Prostate gland (tissue), 2 donors: ENCODE results near the gene PTPN14. TPM values are rescaled to one million over a fixed set of nuclear protein-coding genes. Genes with fewer than 3 reads are reported as not detected.

Experiments
- DNase-seq: peaks from one replicate; pipeline ENCODE4 v3.0.0-alpha.2; 2019; ENCODE audit warnings: low spot score
- H3K27ac ChIP-seq, 2 donors: fragments of 200-600 bp; sonication (generic); 2 replicates each; pipeline ENCODE4 v1.5.1; 2017 to 2019
- H3K27me3 ChIP-seq: fragments of 200-600 bp; sonication (generic); replicated peaks from 2 replicates; pipeline ENCODE4 v1.5.1; 2019; ENCODE audit not compliant: insufficient read depth
- H3K36me3 ChIP-seq, 2 donors: fragments of 200-600 bp; sonication (generic); 1 replicate in 1 of 2; 2 replicates in 1 of 2; pipeline versions ENCODE4 v1.5.1 to v1.8.1; 2017 to 2019
- H3K4me1 ChIP-seq: fragments of 200-600 bp; sonication (generic); replicated peaks from 2 replicates; pipeline ENCODE4 v1.5.1; 2019
- H3K4me3 ChIP-seq, 2 donors: fragments of 200-600 bp; sonication (generic); 2 replicates each; pipeline ENCODE4 v1.5.1; 2017 to 2019
- H3K9me3 ChIP-seq: fragments of 200-600 bp; sonication (generic); 2 replicates; pipeline ENCODE4 v1.5.1; 2017
- POLR2A ChIP-seq: fragments of 450-650 bp; IDR thresholded peaks from one replicate; pipeline ENCODE4 v1.6.1; 2016; ENCODE audit warnings: antibody characterized with exemption, mild to moderate bottlenecking
- POLR2AphosphoS5 ChIP-seq: sonication (generic); formaldehyde crosslinking; IDR thresholded peaks from one replicate; pipeline ENCODE4 v1.6.1; 2017; ENCODE audit warnings: antibody characterized with exemption
- WGBS: methylation state at CpG from one replicate; pipeline ENCODE4 v1.1.5; 2018; 5-methylcytosine and 5-hydroxymethylcytosine counted together
- intact Hi-C: fragments of 100-400 bp; cut with DNase I; formaldehyde crosslinking; loops from one replicate; pipeline ENCODE4 v1.14.2; 2022
- total RNA-seq, 2 donors: library from RNA; depleted of rRNA; stranded (reverse); fragments of >200 nt; gene quantifications; one replicate each; pipeline ENCODE4 v1.1.0, GENCODE V29; 2016
- TF ChIP-seq, protein P1 (sequence below), 4 experiments: fragments of 200-600 bp in 2 of 4; fragments of 450-650 bp in 2 of 4; sonication (generic) in 2 of 4; IDR thresholded peaks; 1 replicate in 3 of 4; 2 replicates in 1 of 4; pipeline ENCODE4 v1.5.1; 2016 to 2019; ENCODE audit warnings: antibody characterized with exemption in 4 of 4, mild to moderate bottlenecking in 2 of 4, moderate library complexity in 2 of 4

Gene PTPN14
- total RNA-seq, 2 donors from 2014 or later: 36.6 to 54.0 TPM

- no peak overlapping the region for H3K4me3 ChIP-seq
- H3K27ac ChIP-seq: no peak overlapping the region
- intact Hi-C loops: no loop called here
- 65% methylated on average over 1 of the region's 1 CpG for WGBS
- H3K27me3 ChIP-seq: no peaks in the 10 kb centered on the region
- no peaks in the 10 kb centered on the region for H3K9me3 ChIP-seq
- no peaks in the 10 kb centered on the region for H3K4me1 ChIP-seq
- TF ChIP-seq, protein P1, sequence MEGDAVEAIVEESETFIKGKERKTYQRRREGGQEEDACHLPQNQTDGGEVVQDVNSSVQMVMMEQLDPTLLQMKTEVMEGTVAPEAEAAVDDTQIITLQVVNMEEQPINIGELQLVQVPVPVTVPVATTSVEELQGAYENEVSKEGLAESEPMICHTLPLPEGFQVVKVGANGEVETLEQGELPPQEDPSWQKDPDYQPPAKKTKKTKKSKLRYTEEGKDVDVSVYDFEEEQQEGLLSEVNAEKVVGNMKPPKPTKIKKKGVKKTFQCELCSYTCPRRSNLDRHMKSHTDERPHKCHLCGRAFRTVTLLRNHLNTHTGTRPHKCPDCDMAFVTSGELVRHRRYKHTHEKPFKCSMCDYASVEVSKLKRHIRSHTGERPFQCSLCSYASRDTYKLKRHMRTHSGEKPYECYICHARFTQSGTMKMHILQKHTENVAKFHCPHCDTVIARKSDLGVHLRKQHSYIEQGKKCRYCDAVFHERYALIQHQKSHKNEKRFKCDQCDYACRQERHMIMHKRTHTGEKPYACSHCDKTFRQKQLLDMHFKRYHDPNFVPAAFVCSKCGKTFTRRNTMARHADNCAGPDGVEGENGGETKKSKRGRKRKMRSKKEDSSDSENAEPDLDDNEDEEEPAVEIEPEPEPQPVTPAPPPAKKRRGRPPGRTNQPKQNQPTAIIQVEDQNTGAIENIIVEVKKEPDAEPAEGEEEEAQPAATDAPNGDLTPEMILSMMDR (IDR thresholded peaks at IDR 0.05): no peak
- TF ChIP-seq POLR2A: no peak
- TF ChIP-seq POLR2AphosphoS5: no peak
- no peaks in the 10 kb centered on the region for H3K36me3 ChIP-seq
- no peak for DNase-seq
Observed at GRCh38 chr1:214458541-214458940, 92.9 kb downstream of the PTPN14 start.

DNA sequence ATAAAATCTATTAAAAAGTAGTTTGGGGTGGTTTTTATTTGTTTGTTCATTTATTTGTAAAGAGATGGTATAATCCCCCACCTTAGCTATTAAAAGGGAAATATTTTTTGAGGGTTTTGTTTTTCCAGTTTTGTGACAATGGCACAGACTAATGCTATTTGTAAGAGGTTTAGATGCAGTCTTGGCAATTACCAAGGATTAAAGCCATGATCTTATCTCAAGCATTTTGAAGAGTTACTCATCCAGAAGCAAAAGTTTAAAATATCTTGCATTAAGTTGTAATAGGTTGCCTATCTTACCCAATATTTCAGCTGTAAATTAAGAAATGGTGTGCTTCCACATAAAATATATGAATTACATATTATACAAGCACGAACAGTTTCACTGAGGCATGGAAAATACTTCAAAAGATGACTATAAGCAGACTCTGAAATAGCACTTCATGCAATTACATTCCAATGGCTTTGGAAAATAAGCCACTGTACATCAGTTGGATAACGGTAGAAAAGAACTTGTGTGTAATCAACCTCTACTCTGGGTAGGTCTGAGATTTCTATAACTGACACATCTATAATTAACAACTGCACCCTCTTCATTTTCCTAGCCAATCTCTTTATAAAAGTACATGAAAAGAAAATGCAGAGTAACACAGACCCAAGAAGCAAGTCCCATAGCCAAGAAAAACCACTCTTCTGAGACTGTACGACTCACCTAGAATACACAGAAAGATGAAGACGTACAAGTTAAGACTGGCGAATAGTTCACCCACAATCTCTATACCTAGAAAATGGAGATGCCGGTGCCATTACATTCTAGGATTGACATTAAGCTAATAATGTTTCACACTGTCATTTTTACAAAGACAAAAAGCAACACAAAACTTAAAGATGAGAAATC is 95.2 kb downstream of the PTPN14 start:
- WGBS: 62% methylated on average over 6 of the region's 6 CpGs
- Histone ChIP-seq H3K4me1 (no peaks in the 10 kb centered on the region), H3K27me3 (no peaks in the 10 kb centered on the region), H3K4me3 (no peak overlapping the region), H3K27ac (no peak overlapping the region), H3K9me3 (no peaks in the 10 kb centered on the region), H3K36me3 (no peaks in the 10 kb centered on the region)
- no peak for TF ChIP-seq POLR2A
- TF ChIP-seq POLR2AphosphoS5: no peak
- TF ChIP-seq, protein P1 (IDR thresholded peaks at IDR 0.05): no peak
- DNase-seq: no peak
- intact Hi-C loops: no loop called here

GRCh38 chr1:214455479-214455878 is 95.9 kb downstream of the PTPN14 start:
- Histone ChIP-seq H3K9me3 (no peaks in the 10 kb centered on the region), H3K36me3 (no peaks in the 10 kb centered on the region), H3K27me3 (no peaks in the 10 kb centered on the region), H3K4me1 (no peaks in the 10 kb centered on the region), H3K4me3 (no peak overlapping the region), H3K27ac (no peak overlapping the region)
- TF ChIP-seq POLR2AphosphoS5 (no peak), POLR2A (no peak)
- TF ChIP-seq, protein P1 (IDR thresholded peaks at IDR 0.05): no peak
- intact Hi-C loops: no loop called here
- DNase-seq: no peak
- 71% methylated on average over 3 of the region's 3 CpGs for WGBS

DNA sequence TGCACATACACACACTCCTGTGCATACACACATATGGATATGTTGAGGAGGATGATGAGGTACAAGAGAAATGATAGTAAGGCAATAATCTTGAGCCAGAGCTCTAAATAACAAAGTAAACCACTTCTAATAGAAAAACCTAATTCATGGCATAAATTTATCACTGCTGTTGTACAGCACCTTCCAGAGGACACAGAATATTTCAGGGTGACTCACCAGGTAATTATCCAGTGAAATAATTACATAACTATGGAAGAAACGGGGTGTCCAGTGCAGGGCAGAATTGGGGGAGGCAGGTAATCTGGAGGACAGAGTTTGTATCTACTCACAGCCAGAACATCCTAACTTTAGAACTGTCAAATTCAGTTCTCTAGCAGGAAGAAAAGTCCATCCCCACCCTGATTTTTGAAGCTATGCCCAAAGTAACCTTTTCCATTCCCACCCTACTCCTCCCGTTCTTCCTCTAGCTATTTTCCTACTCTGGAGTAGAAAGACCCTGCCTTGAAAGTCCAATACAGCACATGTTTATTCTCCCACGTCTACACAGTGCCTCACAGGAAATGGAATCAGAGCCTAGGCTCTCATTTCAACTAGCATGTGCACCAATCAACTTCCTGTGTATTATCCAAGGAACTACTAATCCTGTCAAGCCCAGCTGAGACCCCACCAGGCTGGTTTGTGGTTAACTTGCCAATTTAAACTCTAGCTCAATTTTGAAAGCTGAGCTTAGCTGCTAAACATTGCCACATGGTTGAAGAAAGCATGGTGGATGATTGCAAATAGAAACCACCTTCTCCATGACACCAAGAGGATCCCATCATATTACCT is 96.6 kb downstream of the PTPN14 start:
- H3K27me3 ChIP-seq: no peaks in the 10 kb centered on the region
- intact Hi-C loops: no loop called here
- no peak for DNase-seq
- no peak overlapping the region for H3K4me3 ChIP-seq
- H3K9me3 ChIP-seq: no peaks in the 10 kb centered on the region
- H3K4me1 ChIP-seq: no peaks in the 10 kb centered on the region
- no peak overlapping the region for H3K27ac ChIP-seq
- WGBS: 50% methylated on average over 3 of the region's 3 CpGs
- no peak for TF ChIP-seq POLR2AphosphoS5
- no peak for TF ChIP-seq POLR2A
- TF ChIP-seq, protein P1 (IDR thresholded peaks at IDR 0.05): no peak
- no peaks in the 10 kb centered on the region for H3K36me3 ChIP-seq
